HCT116 (cell line): ENCODE results near the gene PLCXD1. TPM values are rescaled to one million over a fixed set of nuclear protein-coding genes. Genes with fewer than 3 reads are reported as not detected.

ENCODE experiments used
- ATAC-seq: fragments of 200-7000 bp; cut with Tn5 transposase; 2 replicates; pipeline ENCODE4 v1.9.1; 2020; ENCODE audit warnings: mild to moderate bottlenecking, moderate library complexity
- BruUV-seq: library from RNA; stranded (reverse); fragments of 400-500 nt; replicated peaks from 2 replicates; lab custom pipeline; 2021; lab: Mats Ljungman, UMichigan
- CTCF ChIA-PET: fragments of 300-600 bp; sonication (Branson Sonifier 250); formaldehyde crosslinking; loops from one replicate; lab custom pipeline; 2021; ENCODE audit warnings: antibody characterized with exemption; lab: Charles Lee
- POLR2A ChIA-PET: fragments of 300-600, 350-600 bp; sonication (Branson Sonifier 250); formaldehyde crosslinking; loops from one replicate; lab custom pipeline; 2021; ENCODE audit warnings: antibody characterized with exemption; lab: Charles Lee
- RAD21 ChIA-PET, 2 experiments: fragments of 300-600 bp; sonication (Branson Sonifier 250); formaldehyde crosslinking; loops; one replicate each; lab custom pipeline; 2023; ENCODE audit warnings: low total read pairs in 2 of 2; ENCODE audit not compliant: uncharacterized antibody in 2 of 2, unreplicated experiment in 2 of 2, low non-redundant PET in 1 of 2; lab: Charles Lee
- DNase-seq: peaks from one replicate; pipeline ENCODE4 v3.0.0-alpha.2; 2010; ENCODE audit warnings: low read depth, low spot score
- H2AFZ ChIP-seq: fragments of 200-600 bp; shearing (Covaris generic), sonication (generic); 2 replicates; pipeline ENCODE4 v1.6.1; 2017; ENCODE audit warnings: low read depth, mixed run types, mixed read lengths, antibody characterized with exemption, low read length; ENCODE audit not compliant: poor library complexity, severe bottlenecking
- H3K27ac ChIP-seq: 2 replicates; pipeline ENCODE4 v1.5.1; 2012; ENCODE audit warnings: low read depth, low read length
- H3K27me3 ChIP-seq: fragments of 200-600 bp; sonication (generic); 2 replicates; pipeline ENCODE4 v1.6.1; 2016; ENCODE audit warnings: mixed run types, low read length, mixed read lengths; ENCODE audit not compliant: insufficient read depth
- H3K36me3 ChIP-seq, 2 experiments: fragments of 200-500 bp in 1 of 2; fragments of 200-600 bp in 1 of 2; sonication (Bioruptor generic) in 1 of 2; sonication (generic) in 1 of 2; 2 replicates each; pipeline versions ENCODE4 v1.5.1 to v1.6.1; 2014 to 2016; ENCODE audit warnings: low read length in 2 of 2, inconsistent platforms in 1 of 2, mixed read lengths in 1 of 2, mixed run types in 1 of 2; ENCODE audit not compliant: insufficient read depth in 2 of 2, control insufficient read depth in 1 of 2
- H3K4me1 ChIP-seq, 2 experiments: fragments of 200-600 bp in 1 of 2; sonication (generic) in 1 of 2; 2 replicates each; pipeline versions ENCODE4 v1.5.1 to v1.6.1; 2012 to 2017; ENCODE audit warnings: low read length in 2 of 2, inconsistent platforms in 1 of 2, mild to moderate bottlenecking in 1 of 2, mixed read lengths in 1 of 2, mixed run types in 1 of 2, moderate library complexity in 1 of 2; ENCODE audit not compliant: insufficient read depth in 2 of 2, control insufficient read depth in 1 of 2
- H3K4me2 ChIP-seq: fragments of 200-600 bp; sonication (generic); 2 replicates; pipeline ENCODE4 v1.6.1; 2017; ENCODE audit warnings: mixed run types, low read length, mixed read lengths
- H3K4me3 ChIP-seq, 2 experiments: fragments of 200-600 bp in 1 of 2; sonication (generic) in 1 of 2; replicated peaks in 1 of 2; 2 replicates each; pipeline ENCODE4 v1.5.1; 2011 to 2016; ENCODE audit warnings: low read length in 2 of 2, control low read depth in 1 of 2, low read depth in 1 of 2, mild to moderate bottlenecking in 1 of 2, mixed read lengths in 1 of 2, mixed run types in 1 of 2
- H3K79me2 ChIP-seq: fragments of 200-600 bp; sonication (generic); 2 replicates; pipeline ENCODE4 v1.6.1; 2017; ENCODE audit warnings: mild to moderate bottlenecking, mixed run types, low read length, moderate library complexity, mixed read lengths; ENCODE audit not compliant: insufficient read depth
- H3K9ac ChIP-seq: fragments of 200-600 bp; sonication (generic); 2 replicates; pipeline ENCODE4 v1.6.1; 2016; ENCODE audit warnings: low read length, mixed read lengths
- H3K9me2 ChIP-seq: fragments of 200-600 bp; sonication (generic), shearing (Covaris generic); 2 replicates; pipeline ENCODE4 v1.6.1; 2017; ENCODE audit warnings: mixed run types, mild to moderate bottlenecking, moderate library complexity; ENCODE audit not compliant: insufficient read depth
- H3K9me3 ChIP-seq, 2 experiments: fragments of 200-500 bp in 1 of 2; fragments of 200-600 bp in 1 of 2; sonication (Bioruptor generic) in 1 of 2; sonication (generic) in 1 of 2; 2 replicates each; pipeline ENCODE4 v1.6.1; 2014 to 2017; ENCODE audit warnings: low read length in 2 of 2, mixed read lengths in 2 of 2, inconsistent platforms in 1 of 2, low read depth in 1 of 2, mild to moderate bottlenecking in 1 of 2, mixed run types in 1 of 2, moderate library complexity in 1 of 2; ENCODE audit not compliant: control insufficient read depth in 1 of 2, insufficient read depth in 1 of 2
- H4K20me1 ChIP-seq: fragments of 200-600 bp; sonication (generic), shearing (Covaris generic); 2 replicates; pipeline ENCODE4 v1.6.1; 2017; ENCODE audit warnings: mixed run types, mild to moderate bottlenecking, moderate library complexity; ENCODE audit not compliant: insufficient read depth
- CBX3 ChIP-seq: IDR thresholded peaks from 2 replicates; pipeline ENCODE4 v1.6.1; 2012; ENCODE audit warnings: low read depth
- CEBPB ChIP-seq: IDR thresholded peaks from 2 replicates; pipeline ENCODE4 v1.6.1; 2012; ENCODE audit warnings: low read depth
- ELF1 ChIP-seq: IDR thresholded peaks from 2 replicates; pipeline ENCODE4 v1.6.1; 2012; ENCODE audit warnings: low read depth, borderline replicate concordance
- FOSL1 ChIP-seq: IDR thresholded peaks from 2 replicates; pipeline ENCODE4 v1.6.1; 2012; ENCODE audit warnings: low read depth
- JUND ChIP-seq: IDR thresholded peaks from 2 replicates; pipeline ENCODE4 v1.6.1; 2012
- POLR2AphosphoS5 ChIP-seq: IDR thresholded peaks from 2 replicates; pipeline ENCODE4 v1.6.1; 2011; ENCODE audit warnings: mild to moderate bottlenecking, low read depth, low read length, moderate library complexity
- RAD21 ChIP-seq: IDR thresholded peaks from 2 replicates; pipeline ENCODE4 v1.6.1; 2012; ENCODE audit warnings: low read depth, mild to moderate bottlenecking
- SIN3A ChIP-seq: IDR thresholded peaks from 2 replicates; pipeline ENCODE4 v1.6.1; 2012; ENCODE audit warnings: low read depth
- SP1 ChIP-seq: IDR thresholded peaks from 2 replicates; pipeline ENCODE4 v1.6.1; 2012; ENCODE audit warnings: low read depth
- SRF ChIP-seq: IDR thresholded peaks from 2 replicates; pipeline ENCODE4 v1.6.1; 2012; ENCODE audit warnings: low read depth
- TCF7L2 ChIP-seq: IDR thresholded peaks from 2 replicates; pipeline ENCODE4 v1.7.0; 2011; ENCODE audit warnings: borderline replicate concordance, inconsistent platforms; ENCODE audit not compliant: insufficient read depth, insufficient read length; ENCODE audit errors: extremely low read depth
- YY1 ChIP-seq: IDR thresholded peaks from 2 replicates; pipeline ENCODE4 v1.6.1; 2011; ENCODE audit warnings: low read length, low read depth, moderate library complexity, mild to moderate bottlenecking; ENCODE audit not compliant: insufficient replicate concordance; ENCODE audit errors: extremely low read depth
- intact Hi-C: fragments of 100-400 bp; cut with micrococcal nuclease; formaldehyde crosslinking; loops from 2 replicates; pipeline ENCODE4 v1.10.0; 2022
- total RNA-seq: library from RNA; stranded (reverse); gene quantifications from one replicate; pipeline ENCODE4 v1.2.1, GENCODE V29; 2021; ENCODE audit not compliant: unreplicated experiment
- TF ChIP-seq, protein P1 (sequence below), 3 experiments: fragments of 200-600 bp in 1 of 3; sonication (generic) in 1 of 3; IDR thresholded peaks in 2 of 3; conservative IDR thresholded peaks in 1 of 3; 2 replicates each; pipeline ENCODE4 v1.5.1; 2012 to 2017; ENCODE audit warnings: low read depth in 2 of 3, low read length in 2 of 3, antibody characterized with exemption in 1 of 3, borderline replicate concordance in 1 of 3, control low read depth in 1 of 3, mild to moderate bottlenecking in 1 of 3, mixed read lengths in 1 of 3, mixed run types in 1 of 3, moderate library complexity in 1 of 3; ENCODE audit not compliant: insufficient read depth in 1 of 3
- TF ChIP-seq, protein P2 (sequence below): IDR thresholded peaks from 2 replicates; pipeline ENCODE4 v1.6.1; 2012; ENCODE audit warnings: low read depth
- TF ChIP-seq, protein P3 (sequence below): IDR thresholded peaks from 2 replicates; pipeline ENCODE4 v1.6.1; 2011; ENCODE audit warnings: mild to moderate bottlenecking, low read length, moderate library complexity; ENCODE audit not compliant: insufficient replicate concordance; ENCODE audit errors: extremely low read depth
- TF ChIP-seq, protein P4 (sequence below): IDR thresholded peaks from 2 replicates; pipeline ENCODE4 v1.6.1; 2012
- TF ChIP-seq, protein P5 (sequence below): IDR thresholded peaks from 2 replicates; pipeline ENCODE4 v1.6.1; 2012

Gene PLCXD1
- total RNA-seq, 1 experiment from 2014 or later = 26.3 TPM

DNA sequence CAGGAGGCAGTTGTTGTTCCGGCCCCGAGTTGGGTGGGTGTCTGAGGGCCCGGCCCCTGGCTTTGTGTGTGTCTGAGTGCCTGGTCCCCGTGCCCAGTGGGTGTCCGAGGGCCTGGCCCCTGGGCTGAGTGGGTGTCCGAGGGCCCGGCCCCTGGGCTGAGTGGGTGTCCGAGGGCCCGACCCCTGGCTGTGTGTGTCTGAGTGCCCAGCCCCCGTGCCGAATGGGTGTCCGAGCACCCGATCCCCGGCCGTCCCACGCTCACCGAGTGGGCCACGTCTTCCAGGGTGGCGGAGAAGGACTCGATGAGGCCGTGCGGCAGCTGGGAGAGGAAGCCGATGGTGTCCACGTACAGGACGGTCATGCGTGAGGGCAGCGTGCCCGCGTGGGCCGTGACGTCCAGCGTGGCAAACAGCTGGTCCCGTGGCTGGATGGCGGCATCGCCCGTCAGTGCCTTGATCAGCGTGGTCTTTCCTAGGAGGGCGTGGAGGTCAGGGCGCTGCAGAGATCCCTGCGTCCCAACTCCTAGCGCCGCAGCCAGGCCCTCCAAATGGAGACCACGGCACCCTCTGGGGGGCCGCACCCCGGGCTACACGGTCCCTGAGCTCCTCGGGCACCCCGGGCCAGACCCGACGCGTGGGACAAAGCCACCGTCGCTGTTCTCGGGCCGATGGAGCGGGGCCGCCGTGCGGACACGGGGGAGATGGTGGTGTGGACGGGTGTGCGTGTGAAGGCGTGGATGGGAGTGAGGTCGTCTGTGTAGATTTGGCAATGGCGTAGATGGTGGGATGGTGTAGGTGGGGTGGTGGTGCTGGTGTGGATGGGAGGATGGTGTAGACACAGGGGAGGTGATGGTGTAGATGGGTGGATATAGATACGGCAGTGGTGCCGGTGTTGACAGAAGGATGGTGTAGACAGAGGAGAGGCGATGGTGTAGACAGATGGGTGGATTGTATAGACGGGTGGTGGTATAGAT lies 30.3 kb downstream of the PLCXD1 start:
- H3K9ac ChIP-seq = no peak overlapping the region
- H3K4me1 ChIP-seq = no peaks in the 10 kb centered on the region
- intact Hi-C loops = no loop called here
- no peaks in the 10 kb centered on the region for H4K20me1 ChIP-seq
- ChIA-PET CTCF (no interaction called here), POLR2A (no interaction called here), RAD21 (no interaction called here)
- DNase-seq (no peak), ATAC-seq (no peak)
- no peaks in the 10 kb centered on the region for H3K9me2 ChIP-seq
- H3K4me3 ChIP-seq = no peak overlapping the region
- H3K27ac ChIP-seq = no peak overlapping the region
- peaks cover 0 to 14% of the 10 kb centered on the region in 2 experiments; a peak in 1 of 4 replicates for H3K36me3 ChIP-seq
- peaks cover 4% of the 10 kb centered on the region; the same call in 1 of the 2 replicates for H3K79me2 ChIP-seq
- H3K4me2 ChIP-seq = no peak overlapping the region
- H3K27me3 ChIP-seq = no peaks in the 10 kb centered on the region
- BruUV-seq = no TSS peak
- TF ChIP-seq TCF7L2 (no peak), SIN3A (no peak), CBX3 (no peak), ELF1 (no peak), SRF (no peak), RAD21 (no peak), YY1 (no peak), CEBPB (no peak), POLR2AphosphoS5 (no peak), JUND (no peak), FOSL1 (no peak), SP1 (no peak)
- TF ChIP-seq, protein P1, sequence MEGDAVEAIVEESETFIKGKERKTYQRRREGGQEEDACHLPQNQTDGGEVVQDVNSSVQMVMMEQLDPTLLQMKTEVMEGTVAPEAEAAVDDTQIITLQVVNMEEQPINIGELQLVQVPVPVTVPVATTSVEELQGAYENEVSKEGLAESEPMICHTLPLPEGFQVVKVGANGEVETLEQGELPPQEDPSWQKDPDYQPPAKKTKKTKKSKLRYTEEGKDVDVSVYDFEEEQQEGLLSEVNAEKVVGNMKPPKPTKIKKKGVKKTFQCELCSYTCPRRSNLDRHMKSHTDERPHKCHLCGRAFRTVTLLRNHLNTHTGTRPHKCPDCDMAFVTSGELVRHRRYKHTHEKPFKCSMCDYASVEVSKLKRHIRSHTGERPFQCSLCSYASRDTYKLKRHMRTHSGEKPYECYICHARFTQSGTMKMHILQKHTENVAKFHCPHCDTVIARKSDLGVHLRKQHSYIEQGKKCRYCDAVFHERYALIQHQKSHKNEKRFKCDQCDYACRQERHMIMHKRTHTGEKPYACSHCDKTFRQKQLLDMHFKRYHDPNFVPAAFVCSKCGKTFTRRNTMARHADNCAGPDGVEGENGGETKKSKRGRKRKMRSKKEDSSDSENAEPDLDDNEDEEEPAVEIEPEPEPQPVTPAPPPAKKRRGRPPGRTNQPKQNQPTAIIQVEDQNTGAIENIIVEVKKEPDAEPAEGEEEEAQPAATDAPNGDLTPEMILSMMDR (IDR thresholded peaks at IDR 0.05 in 2 of 3, conservative IDR thresholded peaks at IDR 0.05 in 1 of 3; ENCODE audit: borderline replicate concordance in 1 of 3, insufficient read depth in 1 of 3, low read depth in 2 of 3, low read length in 2 of 3) = no peak
- TF ChIP-seq, protein P2, sequence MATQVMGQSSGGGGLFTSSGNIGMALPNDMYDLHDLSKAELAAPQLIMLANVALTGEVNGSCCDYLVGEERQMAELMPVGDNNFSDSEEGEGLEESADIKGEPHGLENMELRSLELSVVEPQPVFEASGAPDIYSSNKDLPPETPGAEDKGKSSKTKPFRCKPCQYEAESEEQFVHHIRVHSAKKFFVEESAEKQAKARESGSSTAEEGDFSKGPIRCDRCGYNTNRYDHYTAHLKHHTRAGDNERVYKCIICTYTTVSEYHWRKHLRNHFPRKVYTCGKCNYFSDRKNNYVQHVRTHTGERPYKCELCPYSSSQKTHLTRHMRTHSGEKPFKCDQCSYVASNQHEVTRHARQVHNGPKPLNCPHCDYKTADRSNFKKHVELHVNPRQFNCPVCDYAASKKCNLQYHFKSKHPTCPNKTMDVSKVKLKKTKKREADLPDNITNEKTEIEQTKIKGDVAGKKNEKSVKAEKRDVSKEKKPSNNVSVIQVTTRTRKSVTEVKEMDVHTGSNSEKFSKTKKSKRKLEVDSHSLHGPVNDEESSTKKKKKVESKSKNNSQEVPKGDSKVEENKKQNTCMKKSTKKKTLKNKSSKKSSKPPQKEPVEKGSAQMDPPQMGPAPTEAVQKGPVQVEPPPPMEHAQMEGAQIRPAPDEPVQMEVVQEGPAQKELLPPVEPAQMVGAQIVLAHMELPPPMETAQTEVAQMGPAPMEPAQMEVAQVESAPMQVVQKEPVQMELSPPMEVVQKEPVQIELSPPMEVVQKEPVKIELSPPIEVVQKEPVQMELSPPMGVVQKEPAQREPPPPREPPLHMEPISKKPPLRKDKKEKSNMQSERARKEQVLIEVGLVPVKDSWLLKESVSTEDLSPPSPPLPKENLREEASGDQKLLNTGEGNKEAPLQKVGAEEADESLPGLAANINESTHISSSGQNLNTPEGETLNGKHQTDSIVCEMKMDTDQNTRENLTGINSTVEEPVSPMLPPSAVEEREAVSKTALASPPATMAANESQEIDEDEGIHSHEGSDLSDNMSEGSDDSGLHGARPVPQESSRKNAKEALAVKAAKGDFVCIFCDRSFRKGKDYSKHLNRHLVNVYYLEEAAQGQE = no peak
- TF ChIP-seq, protein P3, sequence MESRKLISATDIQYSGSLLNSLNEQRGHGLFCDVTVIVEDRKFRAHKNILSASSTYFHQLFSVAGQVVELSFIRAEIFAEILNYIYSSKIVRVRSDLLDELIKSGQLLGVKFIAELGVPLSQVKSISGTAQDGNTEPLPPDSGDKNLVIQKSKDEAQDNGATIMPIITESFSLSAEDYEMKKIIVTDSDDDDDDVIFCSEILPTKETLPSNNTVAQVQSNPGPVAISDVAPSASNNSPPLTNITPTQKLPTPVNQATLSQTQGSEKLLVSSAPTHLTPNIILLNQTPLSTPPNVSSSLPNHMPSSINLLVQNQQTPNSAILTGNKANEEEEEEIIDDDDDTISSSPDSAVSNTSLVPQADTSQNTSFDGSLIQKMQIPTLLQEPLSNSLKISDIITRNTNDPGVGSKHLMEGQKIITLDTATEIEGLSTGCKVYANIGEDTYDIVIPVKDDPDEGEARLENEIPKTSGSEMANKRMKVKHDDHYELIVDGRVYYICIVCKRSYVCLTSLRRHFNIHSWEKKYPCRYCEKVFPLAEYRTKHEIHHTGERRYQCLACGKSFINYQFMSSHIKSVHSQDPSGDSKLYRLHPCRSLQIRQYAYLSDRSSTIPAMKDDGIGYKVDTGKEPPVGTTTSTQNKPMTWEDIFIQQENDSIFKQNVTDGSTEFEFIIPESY = no peak
- TF ChIP-seq, protein P4, sequence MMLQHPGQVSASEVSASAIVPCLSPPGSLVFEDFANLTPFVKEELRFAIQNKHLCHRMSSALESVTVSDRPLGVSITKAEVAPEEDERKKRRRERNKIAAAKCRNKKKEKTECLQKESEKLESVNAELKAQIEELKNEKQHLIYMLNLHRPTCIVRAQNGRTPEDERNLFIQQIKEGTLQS = no peak
- TF ChIP-seq, protein P5, sequence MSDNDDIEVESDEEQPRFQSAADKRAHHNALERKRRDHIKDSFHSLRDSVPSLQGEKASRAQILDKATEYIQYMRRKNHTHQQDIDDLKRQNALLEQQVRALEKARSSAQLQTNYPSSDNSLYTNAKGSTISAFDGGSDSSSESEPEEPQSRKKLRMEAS = no peak
- H2AFZ ChIP-seq = no peak overlapping the region
- H3K9me3 ChIP-seq = no peaks in the 10 kb centered on the region
